ENCODE results near the gene TCF7L1.

The TCF7L1 gene

DNA sequence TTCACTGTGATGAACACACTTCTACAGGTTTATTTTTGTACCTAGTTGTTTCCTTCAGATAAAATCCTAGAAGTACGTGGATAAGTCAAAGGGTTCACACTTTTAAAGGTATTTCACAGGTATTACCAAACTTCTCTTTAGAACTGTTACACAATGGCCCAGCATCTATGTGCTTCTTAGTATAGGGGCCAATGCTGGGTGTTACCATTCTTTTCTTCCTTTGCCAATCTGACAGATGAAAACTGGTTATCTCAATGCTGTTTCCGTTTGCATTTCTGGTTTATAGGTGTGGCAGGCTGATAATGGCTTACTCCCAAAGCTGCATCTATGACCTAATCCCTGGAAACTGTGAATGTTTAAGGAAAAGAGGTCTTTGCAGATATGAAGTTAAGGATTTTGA lies 2.8 kb upstream of the TCF7L1 start:
- DNase-seq (ENCODE audit: low spot score) (no peak), ATAC-seq (ENCODE audit: low read depth) (no peak)
- Histone ChIP-seq H3K36me3 (ENCODE audit: low read depth) (peaks cover 7% of the 10 kb centered on the region; the same call in 1 of the 2 replicates), H3K27ac (ENCODE audit: poor library complexity, severe bottlenecking) (no peak overlapping the region), H3K4me3 (ENCODE audit: severe bottlenecking) (no peak overlapping the region), H3K4me1 (ENCODE audit: insufficient read depth, poor library complexity, severe bottlenecking) (peaks cover 8% of the 10 kb centered on the region), H3K9me3 (ENCODE audit: severe bottlenecking) (no peaks in the 10 kb centered on the region), H3K27me3 (ENCODE audit: insufficient read depth, poor library complexity, severe bottlenecking) (no peaks in the 10 kb centered on the region)
- TF ChIP-seq, protein P1, sequence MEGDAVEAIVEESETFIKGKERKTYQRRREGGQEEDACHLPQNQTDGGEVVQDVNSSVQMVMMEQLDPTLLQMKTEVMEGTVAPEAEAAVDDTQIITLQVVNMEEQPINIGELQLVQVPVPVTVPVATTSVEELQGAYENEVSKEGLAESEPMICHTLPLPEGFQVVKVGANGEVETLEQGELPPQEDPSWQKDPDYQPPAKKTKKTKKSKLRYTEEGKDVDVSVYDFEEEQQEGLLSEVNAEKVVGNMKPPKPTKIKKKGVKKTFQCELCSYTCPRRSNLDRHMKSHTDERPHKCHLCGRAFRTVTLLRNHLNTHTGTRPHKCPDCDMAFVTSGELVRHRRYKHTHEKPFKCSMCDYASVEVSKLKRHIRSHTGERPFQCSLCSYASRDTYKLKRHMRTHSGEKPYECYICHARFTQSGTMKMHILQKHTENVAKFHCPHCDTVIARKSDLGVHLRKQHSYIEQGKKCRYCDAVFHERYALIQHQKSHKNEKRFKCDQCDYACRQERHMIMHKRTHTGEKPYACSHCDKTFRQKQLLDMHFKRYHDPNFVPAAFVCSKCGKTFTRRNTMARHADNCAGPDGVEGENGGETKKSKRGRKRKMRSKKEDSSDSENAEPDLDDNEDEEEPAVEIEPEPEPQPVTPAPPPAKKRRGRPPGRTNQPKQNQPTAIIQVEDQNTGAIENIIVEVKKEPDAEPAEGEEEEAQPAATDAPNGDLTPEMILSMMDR (IDR thresholded peaks at IDR 0.05; ENCODE audit: poor library complexity, severe bottlenecking), result no peak

DNA sequence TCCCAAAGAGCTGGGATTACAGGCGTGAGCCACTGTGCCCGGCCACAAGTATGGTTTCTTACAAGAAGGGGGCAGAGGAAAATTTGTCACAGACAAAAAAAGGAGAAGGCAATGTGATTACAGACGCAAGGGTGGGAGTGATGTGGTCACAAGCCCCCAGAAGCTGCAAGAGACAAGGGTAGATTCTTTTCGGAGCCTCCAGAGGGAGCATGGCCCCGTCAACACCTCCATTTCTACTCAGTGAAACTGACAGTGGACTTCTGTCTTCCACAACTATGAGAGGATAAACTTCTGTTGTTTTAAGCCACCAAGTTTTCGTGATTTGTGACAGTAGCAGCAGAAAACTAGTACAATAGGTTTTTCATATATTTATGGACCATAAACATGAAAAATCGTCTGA lies 2.1 kb upstream of the TCF7L1 start:
- DNase-seq (ENCODE audit: low spot score) (no peak), ATAC-seq (ENCODE audit: low read depth) (no peak)
- Histone ChIP-seq H3K4me3 (ENCODE audit: severe bottlenecking) (no peak overlapping the region), H3K36me3 (ENCODE audit: low read depth) (peaks cover 7% of the 10 kb centered on the region; the same call in 1 of the 2 replicates), H3K9me3 (ENCODE audit: severe bottlenecking) (no peaks in the 10 kb centered on the region), H3K27me3 (ENCODE audit: insufficient read depth, poor library complexity, severe bottlenecking) (no peaks in the 10 kb centered on the region), H3K4me1 (ENCODE audit: insufficient read depth, poor library complexity, severe bottlenecking) (peaks cover 8% of the 10 kb centered on the region), H3K27ac (ENCODE audit: poor library complexity, severe bottlenecking) (no peak overlapping the region)
- TF ChIP-seq, protein P1 (IDR thresholded peaks at IDR 0.05; ENCODE audit: poor library complexity, severe bottlenecking), result peak; percentile 32

DNA sequence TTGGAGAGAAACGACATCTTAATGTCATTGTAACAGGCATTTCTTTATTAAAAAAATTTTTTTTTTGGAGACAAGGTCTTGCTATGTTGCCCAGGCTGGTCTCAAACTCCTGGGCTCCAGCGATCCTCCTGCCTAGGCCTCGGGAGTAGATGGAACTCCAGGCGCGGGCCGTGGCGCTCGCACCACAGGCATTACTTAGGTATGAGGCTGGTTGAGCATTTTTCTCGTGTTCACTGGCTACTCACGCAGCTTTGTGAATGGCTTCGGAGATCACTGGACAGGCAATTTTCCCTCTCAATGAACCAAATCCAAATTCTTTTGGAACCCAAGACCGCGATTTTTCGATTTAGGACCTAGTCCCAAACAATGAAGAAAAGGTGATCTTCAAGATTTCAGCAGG lies 795 bp upstream of the TCF7L1 start:
- H3K4me1 ChIP-seq (ENCODE audit: insufficient read depth, poor library complexity, severe bottlenecking), result peaks cover 8% of the 10 kb centered on the region
- peaks cover 19% of the 10 kb centered on the region for H3K36me3 ChIP-seq (ENCODE audit: low read depth)
- H3K4me3 ChIP-seq (ENCODE audit: severe bottlenecking), result peak overlapping the region; percentile 72
- no peaks in the 10 kb centered on the region for H3K27me3 ChIP-seq (ENCODE audit: insufficient read depth, poor library complexity, severe bottlenecking)
- ATAC-seq (ENCODE audit: low read depth) (no peak), DNase-seq (ENCODE audit: low spot score) (no peak)
- peak overlapping the region; percentile 64 for H3K27ac ChIP-seq (ENCODE audit: poor library complexity, severe bottlenecking)
- no peaks in the 10 kb centered on the region for H3K9me3 ChIP-seq (ENCODE audit: severe bottlenecking)
- TF ChIP-seq, protein P1 (IDR thresholded peaks at IDR 0.05; ENCODE audit: poor library complexity, severe bottlenecking), result no peak

DNA sequence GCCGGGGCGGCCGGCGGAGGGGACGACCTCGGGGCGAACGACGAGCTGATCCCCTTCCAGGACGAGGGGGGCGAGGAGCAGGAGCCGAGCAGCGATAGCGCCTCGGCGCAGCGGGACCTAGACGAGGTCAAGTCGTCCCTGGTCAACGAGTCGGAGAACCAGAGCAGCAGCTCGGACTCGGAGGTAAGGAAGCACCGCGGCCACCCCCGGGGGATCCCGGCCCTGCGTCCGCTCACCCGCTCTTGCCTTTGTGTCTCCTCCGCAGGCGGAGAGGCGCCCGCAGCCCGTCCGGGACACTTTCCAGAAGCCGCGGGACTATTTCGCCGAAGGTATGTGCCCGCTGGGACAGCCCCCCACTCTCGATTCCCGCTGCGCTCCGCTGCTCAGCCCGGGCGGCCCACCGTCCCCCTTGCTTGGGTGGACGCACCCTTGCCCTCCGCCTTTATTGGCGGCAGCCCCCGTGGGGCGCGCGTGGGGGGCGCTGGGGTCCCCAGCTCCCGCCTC lies 611 bp downstream of the TCF7L1 start:
- DNase-seq (ENCODE audit: low spot score) (peak; percentile 70), ATAC-seq (ENCODE audit: low read depth) (peak; percentile 17)
- no peaks in the 10 kb centered on the region for H3K27me3 ChIP-seq (ENCODE audit: insufficient read depth, poor library complexity, severe bottlenecking)
- H3K27ac ChIP-seq (ENCODE audit: poor library complexity, severe bottlenecking), result peak overlapping the region; percentile 64
- H3K36me3 ChIP-seq (ENCODE audit: low read depth), result peaks cover 30% of the 10 kb centered on the region
- H3K9me3 ChIP-seq (ENCODE audit: severe bottlenecking), result no peaks in the 10 kb centered on the region
- TF ChIP-seq, protein P1 (IDR thresholded peaks at IDR 0.05; ENCODE audit: poor library complexity, severe bottlenecking), result no peak
- H3K4me1 ChIP-seq (ENCODE audit: insufficient read depth, poor library complexity, severe bottlenecking), result peaks cover 8% of the 10 kb centered on the region
- H3K4me3 ChIP-seq (ENCODE audit: severe bottlenecking), result peak overlapping the region; percentile 72

DNA sequence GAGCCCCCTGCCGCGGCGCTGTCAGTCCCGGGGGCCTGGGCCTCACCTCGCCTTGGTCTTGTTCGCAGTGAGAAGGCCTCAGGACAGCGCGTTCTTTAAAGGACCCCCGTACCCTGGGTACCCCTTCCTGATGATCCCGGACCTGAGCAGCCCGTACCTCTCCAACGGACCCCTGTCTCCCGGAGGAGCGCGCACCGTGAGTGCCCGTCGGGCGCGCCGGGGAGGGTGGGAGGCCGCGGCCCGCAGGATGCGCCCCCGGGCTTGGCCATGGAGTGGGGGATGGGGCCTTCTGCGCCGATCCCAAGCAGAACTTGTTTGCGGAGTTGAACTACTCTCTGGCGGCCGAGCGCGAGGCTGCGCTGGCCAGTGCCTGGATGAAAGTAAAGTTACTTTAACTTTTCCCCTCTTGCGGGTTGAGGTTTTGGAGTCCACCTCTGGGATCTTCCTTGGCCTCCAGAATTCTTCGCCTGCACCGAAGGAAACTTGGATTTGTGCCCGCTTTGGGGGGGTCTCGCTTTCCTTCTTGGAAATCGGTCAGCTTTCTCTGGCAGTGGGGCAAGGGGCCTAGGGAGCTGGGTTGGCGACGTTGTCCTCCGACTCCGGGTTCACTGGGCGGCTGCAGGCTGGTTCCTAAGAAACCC lies 1.2 kb downstream of the TCF7L1 start:
- ATAC-seq (ENCODE audit: low read depth) (peak; percentile 5; the same call in 1 of the 3 replicates), DNase-seq (ENCODE audit: low spot score) (peak; percentile 57)
- H3K9me3 ChIP-seq (ENCODE audit: severe bottlenecking), result no peaks in the 10 kb centered on the region
- H3K27ac ChIP-seq (ENCODE audit: poor library complexity, severe bottlenecking), result peak overlapping the region; percentile 64
- H3K36me3 ChIP-seq (ENCODE audit: low read depth), result peaks cover 35% of the 10 kb centered on the region
- no peaks in the 10 kb centered on the region for H3K27me3 ChIP-seq (ENCODE audit: insufficient read depth, poor library complexity, severe bottlenecking)
- TF ChIP-seq, protein P1 (IDR thresholded peaks at IDR 0.05; ENCODE audit: poor library complexity, severe bottlenecking), result no peak
- peaks cover 8% of the 10 kb centered on the region for H3K4me1 ChIP-seq (ENCODE audit: insufficient read depth, poor library complexity, severe bottlenecking)
- H3K4me3 ChIP-seq (ENCODE audit: severe bottlenecking), result peak overlapping the region; percentile 72
